A673 (cell line): ENCODE results near the gene ZSCAN18. TPM values are rescaled to one million over a fixed set of nuclear protein-coding genes. Genes with fewer than 3 reads are reported as not detected.

Source experiments
- BruUV-seq: library from RNA; stranded (reverse); fragments of 400-500 nt; replicated peaks from 2 replicates; lab custom pipeline; 2021; lab: Mats Ljungman, UMichigan
- CTCF ChIA-PET: fragments of 300-600 bp; sonication (Branson Sonifier 250); formaldehyde crosslinking; loops from one replicate; lab custom pipeline; 2022; ENCODE audit warnings: antibody characterized with exemption; lab: Charles Lee
- POLR2A ChIA-PET: fragments of 300-600 bp; sonication (Branson Sonifier 250); formaldehyde crosslinking; loops from one replicate; lab custom pipeline; 2022; ENCODE audit warnings: antibody characterized with exemption; ENCODE audit not compliant: low non-redundant PET; lab: Charles Lee
- DNase-seq: peaks from one replicate; pipeline ENCODE4 v3.0.0-alpha.2; 2015; ENCODE audit warnings: low spot score
- H3K27ac ChIP-seq: fragments of 200-600 bp; sonication (generic); 2 replicates; pipeline ENCODE4 v1.5.1; 2016; ENCODE audit warnings: mixed run types, low read depth, mild to moderate bottlenecking, mixed read lengths, antibody characterized with exemption, low read length; ENCODE audit not compliant: poor library complexity, severe bottlenecking
- H3K27me3 ChIP-seq: fragments of 200-600 bp; sonication (generic); replicated peaks from 2 replicates; pipeline ENCODE4 v1.6.1; 2017; ENCODE audit warnings: mixed run types, low read depth, mild to moderate bottlenecking, mixed read lengths, antibody characterized with exemption, low read length; ENCODE audit not compliant: insufficient read depth, poor library complexity
- H3K36me3 ChIP-seq: fragments of 200-600 bp; sonication (generic); 2 replicates; pipeline ENCODE4 v1.6.1; 2016; ENCODE audit warnings: mixed run types, mild to moderate bottlenecking, mixed read lengths, antibody characterized with exemption, low read length; ENCODE audit not compliant: insufficient read depth, poor library complexity, severe bottlenecking
- H3K4me1 ChIP-seq: fragments of 200-600 bp; sonication (generic); 2 replicates; pipeline ENCODE4 v1.6.1; 2017; ENCODE audit warnings: mixed run types, mild to moderate bottlenecking, mixed read lengths, antibody characterized with exemption, low read length; ENCODE audit not compliant: insufficient read depth, poor library complexity, severe bottlenecking
- H3K4me3 ChIP-seq: fragments of 200-600 bp; sonication (generic); 2 replicates; pipeline ENCODE4 v1.5.1; 2016; ENCODE audit warnings: low read depth, mixed run types, mild to moderate bottlenecking, mixed read lengths, low read length; ENCODE audit not compliant: poor library complexity, severe bottlenecking
- H3K9me3 ChIP-seq: fragments of 200-600 bp; sonication (generic); 2 replicates; pipeline ENCODE4 v1.6.1; 2016; ENCODE audit warnings: mixed run types, low read depth, mild to moderate bottlenecking, mixed read lengths, antibody characterized with exemption, low read length; ENCODE audit not compliant: poor library complexity, severe bottlenecking
- CTCF ChIP-seq: fragments of 300-800, 200-600 bp; sonication (generic); conservative IDR thresholded peaks from 2 replicates; pipeline ENCODE4 v1.5.1; 2017; ENCODE audit warnings: low read depth, mild to moderate bottlenecking, antibody characterized with exemption, low read length, moderate library complexity, mixed read lengths
- EZH2 ChIP-seq: fragments of 200-600 bp; sonication (generic); IDR thresholded peaks from 2 replicates; pipeline ENCODE4 v1.6.1; 2017; ENCODE audit warnings: borderline replicate concordance, low read depth, mild to moderate bottlenecking, mixed read lengths, antibody characterized with exemption, low read length; ENCODE audit not compliant: poor library complexity, severe bottlenecking
- intact Hi-C: fragments of 100-400 bp; cut with micrococcal nuclease; formaldehyde crosslinking; loops from one replicate; pipeline ENCODE4 v1.10.0; 2022; ENCODE audit not compliant: unreplicated experiment
- total RNA-seq: library from RNA; stranded (reverse); gene quantifications from 2 replicates; pipeline ENCODE4 v1.2.3, GENCODE V29; 2021

Gene ZSCAN18
- total RNA-seq, 1 experiment from 2014 or later, result 26.1 TPM

GRCh38 chr19:58053480-58054156, 44.4 kb downstream of the ZSCAN18 start:
- Histone ChIP-seq H3K27me3 (no peaks in the 10 kb centered on the region), H3K27ac (no peak overlapping the region), H3K4me3 (no peak overlapping the region), H3K9me3 (peaks cover 10% of the 10 kb centered on the region), H3K36me3 (no peaks in the 10 kb centered on the region), H3K4me1 (no peaks in the 10 kb centered on the region)
- DNase-seq, result no peak
- BruUV-seq, result no TSS peak
- CTCF ChIA-PET, result no interaction called here
- POLR2A ChIA-PET, result no interaction called here
- TF ChIP-seq CTCF (no peak), EZH2 (no peak)
- intact Hi-C loops, result no loop called here

GRCh38 chr19:58052256-58052655, 45.8 kb downstream of the ZSCAN18 start:
- CTCF ChIA-PET, result no interaction called here
- BruUV-seq, result no TSS peak
- POLR2A ChIA-PET, result no interaction called here

GRCh38 chr19:58047672-58048071, 50.4 kb downstream of the ZSCAN18 start:
- DNase-seq, result no peak
- H3K36me3 ChIP-seq, result no peaks in the 10 kb centered on the region
- no peaks in the 10 kb centered on the region for H3K27me3 ChIP-seq
- no TSS peak for BruUV-seq
- TF ChIP-seq CTCF, result no peak
- no peak for TF ChIP-seq EZH2
- POLR2A ChIA-PET, result no interaction called here
- no peak overlapping the region for H3K4me3 ChIP-seq
- no peaks in the 10 kb centered on the region for H3K4me1 ChIP-seq
- H3K27ac ChIP-seq, result no peak overlapping the region
- CTCF ChIA-PET, result no interaction called here
- H3K9me3 ChIP-seq, result peaks cover 12% of the 10 kb centered on the region
- intact Hi-C loops, result no loop called here

More at GRCh38 chr19:58052256-58052655, 45.8 kb downstream of the ZSCAN18 start:
- intact Hi-C loops, result no loop called here
- peaks cover 14% of the 10 kb centered on the region for H3K9me3 ChIP-seq
- DNase-seq, result no peak
- H3K4me3 ChIP-seq, result no peak overlapping the region
- no peak overlapping the region for H3K27ac ChIP-seq
- TF ChIP-seq EZH2 (no peak), CTCF (no peak)
- H3K36me3 ChIP-seq, result no peaks in the 10 kb centered on the region
- no peaks in the 10 kb centered on the region for H3K27me3 ChIP-seq
- H3K4me1 ChIP-seq, result no peaks in the 10 kb centered on the region
